Tibial nerve (tissue), 4 donors: ENCODE data around the gene TMC2. TPM values are rescaled to one million over a fixed set of nuclear protein-coding genes. Genes with fewer than 3 reads are reported as not detected.

Experiments used
- DNase-seq, 2 donors: peaks; one replicate each; pipeline ENCODE4 v3.0.0-alpha.2; 2019; ENCODE audit warnings: low spot score in 2 of 2
- H3K27ac ChIP-seq, 4 donors: fragments of 200-600 bp; sonication (generic) in 3 of 4; one replicate each; pipeline ENCODE4 v1.5.1; 2017 to 2019; ENCODE audit warnings: mild to moderate bottlenecking in 1 of 4
- H3K27me3 ChIP-seq, 2 donors: fragments of 200-600 bp; sonication (generic) in 1 of 2; one replicate each; pipeline versions ENCODE4 v1.5.1 to v1.6.0; 2017 to 2019
- H3K36me3 ChIP-seq, 3 donors: fragments of 200-600 bp; sonication (generic); one replicate each; pipeline ENCODE4 v1.5.1; 2018 to 2019
- H3K4me1 ChIP-seq, 4 donors: fragments of 200-600 bp; sonication (generic) in 3 of 4; one replicate each; pipeline ENCODE4 v1.5.1; 2017 to 2019
- H3K4me3 ChIP-seq, 4 donors: fragments of 200-600 bp; sonication (generic) in 3 of 4; one replicate each; pipeline ENCODE4 v1.5.1; 2017 to 2019; ENCODE audit warnings: mild to moderate bottlenecking in 1 of 4, moderate library complexity in 1 of 4
- H3K9me3 ChIP-seq, 4 donors: fragments of 200-600 bp; sonication (generic) in 3 of 4; one replicate each; pipeline ENCODE4 v1.5.1; 2017 to 2019
- EP300 ChIP-seq, 2 donors: sonication (generic); formaldehyde crosslinking; IDR thresholded peaks; one replicate each; pipeline ENCODE4 v1.6.1; 2017; ENCODE audit warnings: antibody characterized with exemption in 2 of 2, mild to moderate bottlenecking in 1 of 2
- POLR2A ChIP-seq, 2 donors: fragments of 450-650 bp; IDR thresholded peaks; one replicate each; pipeline ENCODE4 v1.6.1; 2017; ENCODE audit warnings: antibody characterized with exemption in 2 of 2, mild to moderate bottlenecking in 2 of 2, moderate library complexity in 2 of 2
- WGBS, 2 donors: methylation state at CpG; one replicate each; pipeline ENCODE4 v1.1.5; 2018; 5-methylcytosine and 5-hydroxymethylcytosine counted together
- total RNA-seq, 4 donors: library from RNA; depleted of rRNA; stranded (reverse); fragments of >200 nt; gene quantifications; one replicate each; pipeline ENCODE4 v1.1.0, GENCODE V29; 2016
- TF ChIP-seq, protein P1 (sequence below), 5 experiments: fragments of 200-600 bp in 3 of 5; fragments of 450-650 bp in 2 of 5; sonication (generic) in 3 of 5; IDR thresholded peaks; one replicate each; pipeline ENCODE4 v1.5.1; 2016 to 2019; ENCODE audit warnings: antibody characterized with exemption in 5 of 5, mild to moderate bottlenecking in 3 of 5, moderate library complexity in 2 of 5

TMC2 gene
- total RNA-seq, 4 donors from 2014 or later, result 0.21 to 0.59 (median 0.26) TPM

DNA sequence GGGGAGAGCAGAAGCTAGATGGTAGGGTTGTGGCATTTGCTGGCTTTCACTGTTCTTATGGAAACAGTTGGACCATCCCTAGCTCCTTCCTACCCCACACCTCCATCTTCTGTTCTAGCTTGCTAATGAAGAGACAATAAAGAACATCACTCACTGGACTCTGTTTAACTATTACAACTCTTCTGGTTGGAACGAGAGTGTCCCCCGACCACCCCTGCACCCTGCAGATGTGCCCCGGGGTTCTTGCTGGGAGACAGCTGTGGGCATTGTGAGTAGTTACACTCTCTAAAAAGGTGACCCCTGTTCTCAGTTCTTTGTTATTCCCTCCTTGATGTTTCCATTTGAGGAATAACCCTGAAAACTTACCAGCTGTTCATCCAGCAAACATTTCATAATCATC lies 75.7 kb downstream of the TMC2 start:
- Histone ChIP-seq H3K4me1 (no peaks in the 10 kb centered on the region), H3K9me3 (peaks cover 0 to 11% (median 3%) of the 10 kb centered on the region in 4 donors), H3K27me3 (no peaks in the 10 kb centered on the region), H3K27ac (no peak overlapping the region), H3K4me3 (no peak overlapping the region), H3K36me3 (no peaks in the 10 kb centered on the region)
- DNase-seq, result no peak
- 84 to 87% methylated on average over 3 of the region's 3 CpGs for WGBS, 2 donors
- TF ChIP-seq, protein P1, sequence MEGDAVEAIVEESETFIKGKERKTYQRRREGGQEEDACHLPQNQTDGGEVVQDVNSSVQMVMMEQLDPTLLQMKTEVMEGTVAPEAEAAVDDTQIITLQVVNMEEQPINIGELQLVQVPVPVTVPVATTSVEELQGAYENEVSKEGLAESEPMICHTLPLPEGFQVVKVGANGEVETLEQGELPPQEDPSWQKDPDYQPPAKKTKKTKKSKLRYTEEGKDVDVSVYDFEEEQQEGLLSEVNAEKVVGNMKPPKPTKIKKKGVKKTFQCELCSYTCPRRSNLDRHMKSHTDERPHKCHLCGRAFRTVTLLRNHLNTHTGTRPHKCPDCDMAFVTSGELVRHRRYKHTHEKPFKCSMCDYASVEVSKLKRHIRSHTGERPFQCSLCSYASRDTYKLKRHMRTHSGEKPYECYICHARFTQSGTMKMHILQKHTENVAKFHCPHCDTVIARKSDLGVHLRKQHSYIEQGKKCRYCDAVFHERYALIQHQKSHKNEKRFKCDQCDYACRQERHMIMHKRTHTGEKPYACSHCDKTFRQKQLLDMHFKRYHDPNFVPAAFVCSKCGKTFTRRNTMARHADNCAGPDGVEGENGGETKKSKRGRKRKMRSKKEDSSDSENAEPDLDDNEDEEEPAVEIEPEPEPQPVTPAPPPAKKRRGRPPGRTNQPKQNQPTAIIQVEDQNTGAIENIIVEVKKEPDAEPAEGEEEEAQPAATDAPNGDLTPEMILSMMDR (IDR thresholded peaks at IDR 0.05), result no peak

DNA sequence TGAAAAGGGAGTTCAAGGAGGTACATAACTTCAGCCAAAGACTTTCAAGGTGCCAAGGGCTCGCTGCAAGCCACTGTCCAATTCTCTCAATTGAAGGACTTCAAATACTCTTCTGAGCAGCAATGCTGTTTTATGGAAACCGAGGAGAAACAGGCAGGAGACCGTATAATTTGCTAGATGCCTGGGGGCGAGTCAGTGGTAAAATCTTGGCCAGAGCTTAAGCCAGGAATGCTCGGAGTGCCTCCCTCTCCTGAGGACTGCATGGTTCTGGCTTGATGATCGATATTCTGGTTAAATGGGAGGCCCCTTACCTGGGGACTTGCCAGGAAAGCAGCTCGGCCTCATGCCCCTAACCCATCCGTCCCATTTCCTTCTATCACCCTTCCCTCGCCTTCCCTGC lies 80.3 kb downstream of the TMC2 start:
- DNase-seq, result no peak
- H3K36me3 ChIP-seq, result no peaks in the 10 kb centered on the region
- no peaks in the 10 kb centered on the region for H3K4me1 ChIP-seq
- TF ChIP-seq POLR2A (IDR thresholded peaks at IDR 0.05) (no peak), EP300 (IDR thresholded peaks at IDR 0.05) (no peak)
- TF ChIP-seq, protein P1 (IDR thresholded peaks at IDR 0.05), result no peak
- no peak overlapping the region for H3K4me3 ChIP-seq
- H3K27ac ChIP-seq, result no peak overlapping the region
- 64 to 66% methylated on average over 9 of the region's 9 CpGs for WGBS, 2 donors
- no peaks in the 10 kb centered on the region for H3K27me3 ChIP-seq
- H3K9me3 ChIP-seq, result peaks cover 0 to 9% (median 0%) of the 10 kb centered on the region in 4 donors

DNA sequence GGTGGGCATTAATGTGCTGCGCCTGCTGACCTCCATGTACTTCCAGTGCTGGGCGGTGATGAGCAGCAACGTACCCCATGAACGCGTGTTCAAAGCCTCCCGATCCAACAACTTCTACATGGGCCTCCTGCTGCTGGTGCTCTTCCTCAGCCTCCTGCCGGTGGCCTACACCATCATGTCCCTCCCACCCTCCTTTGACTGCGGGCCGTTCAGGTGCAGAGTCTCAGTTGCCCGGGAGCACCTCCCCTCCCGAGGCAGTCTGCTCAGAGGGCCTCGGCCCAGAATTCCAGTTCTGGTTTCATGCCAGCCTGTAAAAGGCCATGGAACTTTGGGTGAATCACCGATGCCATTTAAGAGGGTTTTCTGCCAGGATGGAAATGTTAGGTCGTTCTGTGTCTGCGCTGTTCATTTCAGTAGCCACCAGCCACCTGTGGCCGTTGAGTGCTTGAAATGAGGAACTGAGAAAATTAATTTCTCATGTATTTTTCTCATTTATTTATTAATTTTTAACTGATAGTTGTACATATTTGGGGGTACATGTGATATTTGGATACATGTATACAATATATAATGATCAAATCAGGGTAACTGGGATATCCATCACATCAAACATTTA lies 80.8 kb downstream of the TMC2 start:
- peaks cover 0 to 9% (median 0%) of the 10 kb centered on the region in 4 donors for H3K9me3 ChIP-seq
- WGBS, 2 donors, result 76 to 79% methylated on average over 16 of the region's 16 CpGs
- H3K4me1 ChIP-seq, result no peaks in the 10 kb centered on the region
- H3K36me3 ChIP-seq, result no peaks in the 10 kb centered on the region
- no peaks in the 10 kb centered on the region for H3K27me3 ChIP-seq
- H3K27ac ChIP-seq, result no peak overlapping the region
- TF ChIP-seq EP300 (IDR thresholded peaks at IDR 0.05) (no peak), POLR2A (IDR thresholded peaks at IDR 0.05) (no peak)
- TF ChIP-seq, protein P1 (IDR thresholded peaks at IDR 0.05), result no peak
- H3K4me3 ChIP-seq, result no peak overlapping the region
- DNase-seq, result no peak

DNA sequence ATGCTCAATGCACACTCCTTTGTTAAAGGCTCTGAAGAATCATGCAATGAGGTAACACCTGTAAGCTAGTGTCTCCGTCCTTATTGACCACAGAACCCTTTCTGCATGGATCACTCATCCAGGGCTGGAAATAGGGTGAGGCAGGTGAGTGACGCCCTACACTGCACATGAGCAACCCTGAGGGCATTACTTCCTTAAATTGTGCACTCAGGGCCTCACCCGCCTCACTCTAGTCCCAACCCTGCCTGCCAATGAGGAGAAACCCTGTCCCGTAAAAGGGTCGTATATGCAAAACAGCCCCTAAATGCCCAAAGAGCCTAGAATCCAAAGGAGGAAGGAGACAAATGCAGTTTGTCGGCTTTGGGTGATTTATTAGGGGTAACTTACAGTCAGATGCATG lies 82.4 kb downstream of the TMC2 start:
- Histone ChIP-seq H3K4me1 (no peaks in the 10 kb centered on the region), H3K27ac (no peak overlapping the region), H3K4me3 (no peak overlapping the region), H3K9me3 (peaks cover 0 to 9% (median 0%) of the 10 kb centered on the region in 4 donors), H3K27me3 (no peaks in the 10 kb centered on the region), H3K36me3 (no peaks in the 10 kb centered on the region)
- TF ChIP-seq, protein P1 (IDR thresholded peaks at IDR 0.05), result no peak
- TF ChIP-seq POLR2A (IDR thresholded peaks at IDR 0.05) (no peak), EP300 (IDR thresholded peaks at IDR 0.05) (no peak)
- WGBS, 2 donors, result 73 to 80% methylated on average over 6 of the region's 6 CpGs
- no peak for DNase-seq

DNA sequence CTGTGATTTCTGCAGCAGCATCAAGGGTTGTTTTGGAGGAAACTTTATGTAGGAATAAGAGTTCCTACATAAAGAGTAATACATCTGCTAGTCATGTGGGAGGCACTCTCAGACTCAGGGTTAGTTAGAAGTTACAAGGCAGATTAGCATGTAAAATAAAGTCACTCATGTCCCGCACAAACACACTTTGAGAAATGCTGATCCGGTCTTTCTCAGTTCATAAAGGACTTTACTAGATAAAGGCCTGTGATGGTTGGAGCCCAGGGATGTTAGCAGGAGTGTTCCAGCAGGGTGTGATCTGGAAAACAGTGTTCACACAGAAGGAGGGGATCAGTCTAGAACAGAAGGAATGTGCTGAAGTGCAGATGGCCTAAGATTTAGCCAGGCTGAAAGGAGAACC lies 83.0 kb downstream of the TMC2 start:
- TF ChIP-seq, protein P1 (IDR thresholded peaks at IDR 0.05), result no peak
- no peak for TF ChIP-seq POLR2A (IDR thresholded peaks at IDR 0.05)
- TF ChIP-seq EP300 (IDR thresholded peaks at IDR 0.05), result no peak
- peaks cover 0 to 8% (median 0%) of the 10 kb centered on the region in 4 donors for H3K9me3 ChIP-seq
- H3K27me3 ChIP-seq, result no peaks in the 10 kb centered on the region
- no peaks in the 10 kb centered on the region for H3K36me3 ChIP-seq
- WGBS, 2 donors, result 46 to 50% methylated on average over 2 of the region's 2 CpGs
- no peaks in the 10 kb centered on the region for H3K4me1 ChIP-seq
- no peak for DNase-seq
- no peak overlapping the region for H3K4me3 ChIP-seq
- H3K27ac ChIP-seq, result no peak overlapping the region
